HepG2 (cell line): ENCODE data around the gene LRTM2. TPM values are rescaled to one million over a fixed set of nuclear protein-coding genes. Genes with fewer than 3 reads are reported as not detected.

Experiments
- ATAC-seq: fragments of 200-7000 bp; cut with Tn5 transposase; 3 replicates; pipeline ENCODE4 v1.9.1; 2020; ENCODE audit warnings: mild to moderate bottlenecking, moderate library complexity
- BruUV-seq: library from RNA; stranded (reverse); fragments of 400-500 nt; replicated peaks from 2 replicates; lab custom pipeline; 2021; lab: Mats Ljungman, UMichigan
- CTCF ChIA-PET: fragments of 300-600 bp; formaldehyde crosslinking; extraction: SDS; loops from one replicate; lab custom pipeline; 2021; ENCODE audit warnings: low total read pairs, inconsistent platforms, low intra/inter-chr PET ratio; lab: Yijun Ruan, JAX
- POLR2A ChIA-PET: fragments of 350-600 bp; sonication (Branson Sonifier 250); formaldehyde crosslinking; loops from one replicate; lab custom pipeline; 2020; ENCODE audit warnings: antibody characterized with exemption, inconsistent platforms; lab: Yijun Ruan, JAX
- DNase-seq: peaks from one replicate; pipeline ENCODE4 v3.0.0-alpha.2; 2015; ENCODE audit warnings: low spot score
- FAIRE-seq: peaks from 3 replicates; lab custom pipeline; 2011; peaks lifted over from hg19 to GRCh38; lab: Jason Lieb, UNC
- H2AFZ ChIP-seq: one replicate; pipeline ENCODE4 v1.6.1; 2011; ENCODE audit warnings: low read length, inconsistent platforms
- H3K27ac ChIP-seq: fragments of 300-600 bp; 3 replicates; pipeline ENCODE4 v1.8.0; 2011; ENCODE audit warnings: mixed run types, mild to moderate bottlenecking, mixed read lengths, low read length, inconsistent platforms; ENCODE audit not compliant: insufficient read depth; ENCODE audit errors: extremely low read length
- H3K27me3 ChIP-seq, 2 experiments: fragments of 200-600 bp in 1 of 2; 2 replicates in 1 of 2; 3 replicates in 1 of 2; pipeline versions ENCODE4 v1.6.0 to v1.8.0; 2011; ENCODE audit warnings: low read length in 2 of 2, mild to moderate bottlenecking in 2 of 2, moderate library complexity in 2 of 2, inconsistent platforms in 1 of 2; ENCODE audit not compliant: insufficient read depth in 2 of 2, control insufficient read depth in 1 of 2
- H3K36me3 ChIP-seq, 2 experiments: fragments of 200-600 bp in 1 of 2; replicated peaks in 1 of 2; 2 replicates in 1 of 2; 3 replicates in 1 of 2; pipeline versions ENCODE4 v1.5.1 to v1.8.0; 2011; ENCODE audit warnings: low read length in 2 of 2, inconsistent platforms in 1 of 2; ENCODE audit not compliant: insufficient read depth in 2 of 2, control insufficient read depth in 1 of 2
- H3K4me1 ChIP-seq: 2 replicates; pipeline ENCODE4 v1.5.1; 2012; ENCODE audit warnings: low read length, inconsistent platforms; ENCODE audit not compliant: insufficient read depth
- H3K4me2 ChIP-seq: 2 replicates; pipeline ENCODE4 v1.6.0; 2011; ENCODE audit warnings: low read depth, low read length, inconsistent platforms
- H3K4me3 ChIP-seq, 3 experiments: fragments of 200-600 bp in 1 of 3; sonication (generic), shearing (Covaris generic) in 1 of 3; replicated peaks in 1 of 3; 2 replicates each; pipeline ENCODE4 v1.5.1; 2011 to 2016; ENCODE audit warnings: low read length in 3 of 3, inconsistent platforms in 2 of 3, low read depth in 2 of 3, mild to moderate bottlenecking in 2 of 3, control low read depth in 1 of 3, mixed read lengths in 1 of 3; ENCODE audit not compliant: insufficient read depth in 1 of 3
- H3K79me2 ChIP-seq: one replicate; pipeline ENCODE4 v1.6.1; 2011; ENCODE audit warnings: low read length, inconsistent platforms; ENCODE audit not compliant: insufficient read depth
- H3K9ac ChIP-seq: 2 replicates; pipeline ENCODE4 v1.6.0; 2011; ENCODE audit warnings: mild to moderate bottlenecking, low read depth, low read length, inconsistent platforms; ENCODE audit not compliant: insufficient read depth
- H3K9me3 ChIP-seq: 2 replicates; pipeline ENCODE4 v1.5.1; 2012; ENCODE audit warnings: mild to moderate bottlenecking, low read length
- H4K20me1 ChIP-seq: 2 replicates; pipeline ENCODE4 v1.6.0; 2011; ENCODE audit warnings: inconsistent platforms, mild to moderate bottlenecking, low read length, moderate library complexity; ENCODE audit not compliant: insufficient read depth
- HMG20A ChIP-seq: IDR thresholded peaks from 2 replicates; pipeline ENCODE4 v1.6.1; 2016; ENCODE audit warnings: borderline replicate concordance
- HNF4G ChIP-seq, 2 experiments: sonication (generic) in 1 of 2; formaldehyde crosslinking in 1 of 2; IDR thresholded peaks; 2 replicates each; pipeline versions ENCODE4 v1.4.0 to v1.6.1; 2011 to 2020; ENCODE audit warnings: borderline replicate concordance in 2 of 2, low read depth in 2 of 2, mild to moderate bottlenecking in 2 of 2, low read length in 1 of 2, missing genetic modification reagents in 1 of 2, moderate library complexity in 1 of 2
- ZNF362 ChIP-seq: sonication (generic); formaldehyde crosslinking; IDR thresholded peaks from 2 replicates; pipeline ENCODE4 v1.4.0; 2020; ENCODE audit warnings: missing genetic modification reagents, mild to moderate bottlenecking, borderline replicate concordance
- ZNF572 ChIP-seq: sonication (generic); formaldehyde crosslinking; IDR thresholded peaks from 2 replicates; pipeline ENCODE4 v1.5.1; 2020; ENCODE audit warnings: mild to moderate bottlenecking, missing genetic modification reagents
- ZNF747 ChIP-seq: sonication (generic); formaldehyde crosslinking; IDR thresholded peaks from 2 replicates; pipeline ENCODE4 v1.8.1; 2023; ENCODE audit warnings: missing genetic modification reagents, mild to moderate bottlenecking, borderline replicate concordance
- ZSCAN30 ChIP-seq: sonication (generic); formaldehyde crosslinking; IDR thresholded peaks from 2 replicates; pipeline ENCODE4 v1.5.0; 2020; ENCODE audit warnings: mild to moderate bottlenecking, missing genetic modification reagents
- WGBS: methylation state at CpG from one replicate; pipeline ENCODE4 v1.1.6; 2017; ENCODE audit warnings: low lambda C conversion rate; 5-methylcytosine and 5-hydroxymethylcytosine counted together
- in situ Hi-C: cut with HindIII; loops from 2 replicates; pipeline ENCODE4 v1.10.0; 2017; ENCODE audit warnings: low pct_unique_long_range_greater_than_20kb; ENCODE audit not compliant: extremely low pct_ligation_motif_present
- intact Hi-C: fragments of 100-400 bp; cut with micrococcal nuclease; formaldehyde crosslinking; loops from one replicate; pipeline ENCODE4 v1.10.0; 2022; ENCODE audit not compliant: unreplicated experiment
- polyA plus RNA-seq, 8 experiments: library from polyadenylated mRNA; depleted of rRNA in 3 of 8; stranded (reverse) in 7 of 8; unstranded in 1 of 8; fragments of >200 nt; fragmentation: Illumina TruSeq in 4 of 8; extraction: Trizol in 4 of 8; gene quantifications; 2 replicates each; pipeline versions ENCODE4 v1.2.1 to v1.2.3, GENCODE V29; 2011 to 2016; ENCODE audit warnings: low read depth in 4 of 8, missing spikeins in 1 of 8, mixed read lengths in 1 of 8; ENCODE audit not compliant: insufficient read depth in 1 of 8
- total RNA-seq, 5 experiments: library from RNA; depleted of rRNA; stranded (reverse); fragments of >200 nt; fragmentation: Illumina TruSeq; extraction: Trizol; gene quantifications; 2 replicates each; pipeline ENCODE4 v1.2.3, GENCODE V29; 2016; ENCODE audit warnings: low read depth in 1 of 5

The LRTM2 gene
- total and polyA plus RNA-seq, 2 of the 13 experiments (the other 11 are each of a cell fraction or from before 2014, with no cell fraction given), result 0.09 TPM; not detected in 1

- DNase-seq (no peak), ATAC-seq (no peak), FAIRE-seq (no peak)
- no TSS peak for BruUV-seq
- H3K27ac ChIP-seq, result no peak overlapping the region
- intact Hi-C loops, result no loop called here
- peaks cover 29% of the 10 kb centered on the region for H3K4me1 ChIP-seq
- no peak overlapping the region for H3K4me3 ChIP-seq
- 0% methylated on average over 2 of the region's 3 CpGs for WGBS
- CTCF ChIA-PET, result no interaction called here
- H2AFZ ChIP-seq, result no peak overlapping the region
- in situ Hi-C loops, result no loop called here
- H3K4me2 ChIP-seq, result no peak overlapping the region
- peaks cover 6 to 47% of the 10 kb centered on the region in 2 experiments; a peak in 4 of 5 replicates for H3K27me3 ChIP-seq
- H3K9ac ChIP-seq, result no peak overlapping the region
- H3K9me3 ChIP-seq, result no peaks in the 10 kb centered on the region
- TF ChIP-seq ZNF747 (no peak), ZNF572 (CRISPR knock-in tag) (no peak), HMG20A (CRISPR knock-in tag) (no peak), HNF4G (IDR thresholded peaks at IDR 0.05; ENCODE audit: borderline replicate concordance, low read depth, low read length) (no peak), HNF4G (CRISPR knock-in tag; IDR thresholded peaks at IDR 0.05; ENCODE audit: borderline replicate concordance, low read depth) (no peak), ZSCAN30 (CRISPR knock-in tag) (no peak), ZNF362 (CRISPR knock-in tag) (no peak)
- POLR2A ChIA-PET, result no interaction called here
- H3K36me3 ChIP-seq, result no peaks in the 10 kb centered on the region
- H3K79me2 ChIP-seq, result no peaks in the 10 kb centered on the region
- H4K20me1 ChIP-seq, result no peaks in the 10 kb centered on the region
Observed at GRCh38 chr12:1830401-1830845, 10.1 kb downstream of the LRTM2 start.
